GM21717 (cell line): ENCODE results near the gene APC2.
"Not testable (repeated sequence)": the region's sequence is repeated elsewhere in the genome, so short reads cannot be mapped to it uniquely, and the experiment has no call there.

ENCODE experiments used
- ATAC-seq: cut with Tn5 transposase; IDR thresholded peaks from one replicate; pipeline ENCODE4 v1.9.1; 2021; ENCODE audit warnings: mild to moderate bottlenecking, moderate library complexity; ENCODE audit not compliant: unreplicated experiment

APC2 gene

GRCh38 chr19:1412323-1412923, 37.5 kb upstream of the APC2 start:
- no peak for ATAC-seq

- no peak for ATAC-seq
Observed at GRCh38 chr19:1412995-1413800, 36.7 kb upstream of the APC2 start.

GRCh38 chr19:1416014-1416841, 33.7 kb upstream of the APC2 start:
- ATAC-seq, result no peak

GRCh38 chr19:1417145-1417544, 32.8 kb upstream of the APC2 start:
- ATAC-seq, result no peak

GRCh38 chr19:1417681-1418495, 32.0 kb upstream of the APC2 start:
- ATAC-seq, result no peak

- no peak for ATAC-seq
Observed at GRCh38 chr19:1418496-1418775, 31.5 kb upstream of the APC2 start.

- ATAC-seq, result no peak
Observed at GRCh38 chr19:1418951-1419738, 30.8 kb upstream of the APC2 start.

- ATAC-seq, result not testable (repeated sequence)
Observed at GRCh38 chr19:1420085-1420484, 29.8 kb upstream of the APC2 start.

- no peak for ATAC-seq
Observed at GRCh38 chr19:1420590-1420989, 29.3 kb upstream of the APC2 start.

- no peak for ATAC-seq
Observed at GRCh38 chr19:1421218-1421957, 28.5 kb upstream of the APC2 start.

- ATAC-seq, result no peak
Observed at GRCh38 chr19:1421958-1422305, 28.0 kb upstream of the APC2 start.

- ATAC-seq, result no peak
Observed at GRCh38 chr19:1422360-1422759, 27.6 kb upstream of the APC2 start.

- no peak for ATAC-seq
Observed at GRCh38 chr19:1422943-1423342, 27.0 kb upstream of the APC2 start.

- ATAC-seq, result no peak
Observed at GRCh38 chr19:1423436-1424191, 26.3 kb upstream of the APC2 start.

GRCh38 chr19:1424192-1424955, 25.5 kb upstream of the APC2 start:
- no peak for ATAC-seq

GRCh38 chr19:1425102-1425837, 24.7 kb upstream of the APC2 start:
- no peak for ATAC-seq

- ATAC-seq, result no peak
Observed at GRCh38 chr19:1425902-1426301, 24.0 kb upstream of the APC2 start.

GRCh38 chr19:1426736-1427135, 23.2 kb upstream of the APC2 start:
- no peak for ATAC-seq
